HuH-7.5 (cell line): ENCODE data around the gene CEP85L.

Source experiments
- DNase-seq: peaks from one replicate; pipeline ENCODE4 v3.0.0; 2011; ENCODE audit warnings: low spot score

The CEP85L gene

DNA sequence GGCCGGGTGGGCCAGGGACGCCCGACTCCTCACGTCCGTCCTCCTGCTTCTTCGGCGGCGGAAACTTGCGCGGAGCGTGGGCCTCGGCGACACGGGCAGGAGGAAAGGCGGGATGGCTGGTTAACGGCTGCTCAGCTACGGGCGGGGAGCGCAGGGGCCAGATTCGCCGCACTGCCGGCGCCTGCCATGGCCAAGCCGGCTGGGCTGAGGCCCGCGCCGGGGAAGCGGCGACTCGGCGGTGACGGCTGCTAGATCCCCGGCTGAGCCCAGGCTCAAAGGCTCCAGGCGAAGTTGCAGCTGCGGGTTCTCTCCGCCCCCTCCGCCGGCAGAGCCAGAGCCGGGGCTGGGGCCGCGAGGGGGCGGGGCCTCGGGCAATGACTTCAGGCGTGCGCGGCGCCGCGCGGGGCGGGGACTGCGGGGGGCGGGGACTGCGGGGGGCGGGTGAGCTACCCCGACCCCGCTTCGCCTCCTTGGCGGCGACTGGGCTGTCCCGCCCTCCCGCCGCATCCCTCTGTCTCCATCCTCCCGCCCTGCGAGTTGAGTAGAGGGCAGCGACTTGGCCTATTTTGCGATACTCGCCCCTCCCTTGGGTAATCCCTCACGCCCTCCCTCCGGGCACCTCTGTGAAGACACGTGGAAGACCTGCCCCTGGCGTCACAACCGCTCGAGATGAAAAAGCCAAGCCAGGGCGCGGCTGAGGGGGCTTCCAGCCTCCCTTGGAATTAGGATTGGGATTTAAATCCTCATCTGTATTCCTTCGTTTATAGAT is at the start of gene CEP85L:
TSS of gene CEP85L (minus strand) at position 310 of the 769 bp plus-strand sequence. CDS start 322 bp downstream, outside the sequence.
- DNase-seq = peak; percentile 83

DNA sequence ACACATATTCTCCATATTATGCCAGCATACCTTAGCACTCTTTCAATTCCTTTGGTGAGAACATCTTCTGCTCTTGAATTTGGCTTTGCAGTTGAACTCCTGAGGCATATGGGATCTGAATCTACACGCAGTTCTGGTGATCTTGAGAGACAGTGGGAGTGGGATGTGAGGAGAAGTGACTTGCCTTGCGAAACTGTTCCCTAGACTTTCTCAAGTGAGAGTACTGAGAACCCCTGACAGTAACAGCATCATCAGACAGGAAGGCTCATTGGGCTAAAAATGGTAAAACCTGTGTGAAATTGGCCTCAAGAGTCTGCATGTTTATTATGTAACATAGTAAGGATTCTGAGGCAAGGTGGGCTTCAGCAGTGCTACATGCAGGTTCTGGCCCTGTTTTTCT is 49.1 kb upstream of the CEP85L start:
- no peak for DNase-seq

DNA sequence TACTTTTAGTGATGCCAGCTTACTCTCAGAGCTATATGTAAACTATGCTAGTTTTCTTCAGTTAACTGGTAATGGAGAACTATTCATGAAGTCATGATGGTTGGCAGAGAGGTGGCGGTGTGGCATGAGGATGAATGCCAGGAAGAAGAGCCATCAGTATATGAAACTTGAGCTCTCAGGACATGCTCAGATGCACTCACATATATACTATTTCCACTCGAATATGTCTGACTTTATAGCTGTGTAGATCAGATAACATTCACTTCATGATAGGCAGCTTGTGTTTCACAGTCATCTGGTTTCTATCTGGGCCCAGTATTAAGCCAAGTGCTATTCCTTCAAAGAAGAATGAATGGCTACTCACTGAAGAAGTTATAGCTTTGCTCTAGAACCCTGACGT is 46.2 kb upstream of the CEP85L start:
- DNase-seq = no peak

DNA sequence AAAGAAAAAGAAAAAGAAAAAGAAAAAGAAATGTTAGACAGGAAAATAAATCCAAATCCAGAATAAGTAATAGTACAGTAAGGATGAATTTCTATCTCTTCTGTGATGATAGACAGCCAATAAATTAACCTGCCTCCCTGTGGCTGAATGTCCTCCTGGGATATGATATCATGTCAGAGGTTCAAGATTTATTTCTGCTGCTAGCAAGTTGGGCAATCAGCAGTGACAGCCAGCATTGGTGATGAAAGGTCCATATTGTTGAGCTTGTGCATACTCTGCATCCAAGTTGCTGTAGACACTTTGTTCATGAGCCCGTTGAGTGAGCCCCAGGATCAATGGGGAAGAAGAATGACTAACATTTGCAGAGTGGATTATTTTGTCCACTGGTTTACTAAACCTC is 44.9 kb upstream of the CEP85L start:
- DNase-seq = no peak

DNA sequence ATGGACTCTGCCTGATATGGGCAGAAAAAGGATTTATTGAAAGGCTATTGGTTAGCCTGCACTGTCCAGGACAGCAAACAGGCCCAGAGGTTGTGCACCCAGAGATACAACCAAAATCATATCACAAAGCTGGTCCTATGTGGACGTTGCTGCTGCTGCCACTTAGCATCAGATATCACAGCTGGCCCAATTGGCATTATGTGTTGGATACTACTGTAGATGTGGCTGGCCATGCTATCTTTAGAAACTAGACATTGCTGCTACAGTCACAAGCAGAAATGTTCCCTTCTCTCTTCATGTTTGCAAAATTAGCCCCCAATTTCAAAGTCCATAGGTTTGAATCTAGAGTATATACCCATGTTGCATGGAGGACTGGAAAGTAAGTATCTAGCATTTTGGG is 42.2 kb upstream of the CEP85L start:
- DNase-seq = no peak

DNA sequence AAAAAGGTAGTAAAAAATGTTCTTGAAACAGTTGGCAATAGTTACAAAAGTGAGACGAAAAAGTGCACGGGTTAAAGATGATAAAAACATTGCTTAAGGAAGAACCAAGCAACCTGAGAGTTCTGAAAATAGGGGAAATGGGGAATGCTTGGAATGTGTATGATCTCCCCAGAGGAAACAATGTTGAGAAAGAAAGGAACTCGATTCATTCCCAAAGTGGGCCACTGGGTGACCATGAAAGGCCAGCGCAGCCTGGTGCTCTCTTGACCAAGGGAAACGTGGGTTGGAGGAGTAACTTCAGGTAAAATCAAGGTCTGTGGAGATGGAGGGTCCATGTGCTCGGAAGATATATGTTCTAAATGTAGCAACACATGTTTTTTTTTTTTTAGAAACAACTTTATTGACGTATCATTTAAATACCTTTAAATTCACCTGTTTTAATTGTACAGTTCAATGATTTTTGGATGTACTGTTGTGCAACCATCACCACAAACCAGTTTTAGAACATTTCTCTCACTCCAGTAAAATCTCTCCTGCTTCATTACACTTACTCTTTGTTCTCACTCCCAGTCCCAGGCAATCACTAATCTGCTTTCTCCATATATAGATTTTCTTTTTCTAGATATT is 34.5 kb upstream of the CEP85L start:
- DNase-seq = no peak

DNA sequence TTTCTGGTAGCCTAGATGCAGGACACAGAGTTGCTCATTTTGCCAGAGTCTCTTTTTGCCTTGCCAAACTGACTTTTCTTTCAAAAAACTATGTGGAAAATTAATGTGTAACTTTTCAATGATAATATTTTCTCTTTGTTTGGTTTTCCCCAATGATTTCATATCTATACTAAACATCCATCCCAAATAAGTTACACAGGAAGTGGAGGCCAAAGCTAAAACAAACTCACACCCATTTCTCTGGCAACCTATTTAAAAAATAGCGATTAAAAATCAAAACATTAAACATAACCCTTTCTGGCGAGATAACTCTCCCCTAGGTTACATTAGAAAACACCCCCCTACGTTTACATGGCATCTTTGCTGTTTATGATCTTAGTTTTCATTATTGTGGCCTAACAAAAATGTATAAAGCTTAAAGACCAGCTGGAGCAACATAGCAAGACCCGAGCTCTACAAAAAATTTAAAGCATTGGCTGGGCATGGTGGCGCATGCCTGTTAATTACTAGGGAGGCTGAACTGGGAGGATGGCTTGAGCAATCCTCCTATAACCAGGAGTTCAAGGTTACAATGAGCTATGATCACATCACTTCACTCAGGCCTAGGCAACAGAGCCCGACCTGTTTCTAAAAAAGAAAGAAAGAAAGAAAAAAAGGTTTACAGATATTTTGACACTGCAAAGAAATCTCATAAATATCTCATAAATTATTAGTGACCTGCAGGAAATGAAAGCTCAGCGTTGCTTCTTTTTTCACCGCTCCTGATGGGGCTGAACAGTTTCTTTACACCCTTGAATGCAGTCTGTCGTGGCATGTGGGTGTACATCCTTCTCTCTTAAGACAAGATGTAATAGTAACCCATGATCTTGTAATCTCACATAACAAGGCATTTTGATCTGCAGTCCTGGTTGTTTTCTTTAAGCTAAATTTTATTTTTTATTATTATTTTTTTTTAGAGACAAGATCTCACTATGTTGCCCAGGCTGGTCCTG is 32.8 kb upstream of the CEP85L start:
- no peak for DNase-seq

DNA sequence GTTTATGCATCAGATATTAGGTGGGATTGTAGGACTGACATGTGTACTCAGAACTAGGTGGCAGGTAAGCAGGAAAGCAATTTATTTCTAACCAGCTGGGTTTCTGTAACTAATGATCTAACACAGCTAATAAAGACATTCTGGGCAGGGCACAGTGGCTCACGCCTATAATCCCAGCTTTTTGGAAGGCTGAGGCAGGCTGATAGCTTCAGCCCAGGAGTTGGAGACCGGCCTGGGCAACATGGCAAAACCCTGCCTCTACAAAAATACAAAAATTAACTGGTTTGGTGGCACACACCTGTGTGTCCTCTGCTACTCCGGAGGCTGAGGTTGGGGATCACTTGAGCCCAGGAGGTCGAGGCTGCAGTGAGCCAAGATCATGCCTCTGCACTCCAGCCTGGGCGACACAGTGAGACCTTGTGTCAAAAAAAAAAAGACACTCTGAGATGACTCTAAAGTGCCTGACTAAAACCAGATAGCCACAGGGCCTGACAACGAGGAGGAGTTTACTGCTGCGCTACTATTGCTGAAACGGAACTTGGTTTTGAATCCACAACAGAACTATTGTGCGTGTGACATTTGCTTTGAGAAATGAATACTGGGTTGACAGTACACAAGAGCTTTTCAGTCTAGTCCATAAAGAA is 29.2 kb upstream of the CEP85L start:
- no peak for DNase-seq

DNA sequence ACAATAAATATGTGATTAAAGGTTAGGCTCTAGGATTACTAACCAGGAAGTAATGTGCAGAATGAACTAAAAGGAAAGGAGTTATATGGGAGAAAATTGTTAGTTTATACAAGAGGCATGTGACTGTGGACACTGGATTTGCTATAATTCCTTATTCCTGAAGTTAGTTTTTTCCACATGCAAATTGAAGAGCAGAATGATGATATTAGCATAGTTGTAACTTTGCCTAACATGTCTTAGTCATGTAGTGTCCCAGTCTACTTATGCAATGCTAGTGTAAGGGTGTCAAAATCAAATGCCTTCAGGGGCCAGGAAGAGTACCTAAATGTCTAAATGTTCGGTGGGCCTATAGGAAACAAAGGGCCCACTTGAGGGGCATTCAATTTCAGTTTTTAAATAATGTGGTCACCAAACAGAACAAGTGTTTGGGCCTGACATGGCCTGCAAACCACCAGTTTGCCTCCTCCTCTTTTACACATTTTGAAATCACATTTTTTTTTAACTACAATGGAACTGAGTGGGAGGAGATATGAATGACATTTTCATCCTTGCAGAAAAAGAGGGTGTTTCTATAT is 28.0 kb upstream of the CEP85L start:
- no peak for DNase-seq

DNA sequence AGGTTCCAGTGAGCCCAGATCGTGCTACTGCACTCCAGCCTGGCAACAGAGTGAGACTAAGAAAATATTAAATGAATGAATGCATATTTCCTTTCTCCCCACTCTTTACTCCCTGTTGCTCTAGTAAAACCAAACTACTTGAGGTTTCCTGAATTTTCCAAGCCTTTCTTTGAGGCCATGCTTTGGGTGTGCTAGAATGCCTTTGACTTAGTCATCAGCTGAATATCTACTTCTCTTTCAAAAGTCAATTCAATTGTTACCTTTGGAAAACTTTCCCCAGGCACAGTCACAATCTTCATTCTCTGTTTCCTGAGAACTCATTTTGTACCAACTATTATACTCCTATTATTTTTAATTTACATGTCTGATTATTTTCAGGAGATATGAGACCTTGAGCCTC is 27.5 kb upstream of the CEP85L start:
- no peak for DNase-seq

DNA sequence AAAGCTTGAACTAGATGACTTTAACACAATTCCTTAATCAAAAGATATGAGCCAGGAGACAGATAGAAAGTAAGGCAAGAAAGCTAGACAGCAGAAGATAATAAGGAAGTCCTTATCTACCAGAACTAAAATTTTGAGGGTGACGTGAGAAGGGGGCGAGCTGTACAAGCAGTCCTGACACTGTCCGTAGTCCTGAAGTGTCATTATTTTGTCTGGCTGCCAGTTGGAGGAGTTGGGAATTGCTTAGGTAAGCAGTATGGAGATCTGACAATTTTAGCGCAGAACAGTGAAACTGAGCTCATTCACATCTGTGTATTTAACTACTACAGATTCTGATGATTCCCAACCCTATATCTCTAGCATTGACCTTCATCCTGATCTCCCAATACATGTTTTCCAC is 25.8 kb upstream of the CEP85L start:
- no peak for DNase-seq

DNA sequence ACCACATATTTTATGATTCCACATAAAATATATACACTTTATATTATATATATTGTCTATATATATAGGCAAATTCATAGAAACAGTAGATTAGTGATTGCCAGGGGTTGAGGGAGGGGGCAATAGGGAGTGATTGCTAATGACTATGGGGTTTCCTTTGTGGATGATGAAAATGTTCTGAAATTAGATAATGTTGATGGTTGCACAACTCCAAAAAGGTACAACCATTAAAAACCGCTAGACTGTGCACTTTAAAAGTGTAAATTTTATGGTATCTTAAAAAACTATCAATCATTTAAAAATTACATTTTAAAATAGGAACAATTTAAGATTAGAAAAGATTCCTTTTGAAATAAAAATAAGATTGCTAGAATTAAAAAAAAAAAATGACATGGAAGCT is 23.8 kb upstream of the CEP85L start:
- no peak for DNase-seq

DNA sequence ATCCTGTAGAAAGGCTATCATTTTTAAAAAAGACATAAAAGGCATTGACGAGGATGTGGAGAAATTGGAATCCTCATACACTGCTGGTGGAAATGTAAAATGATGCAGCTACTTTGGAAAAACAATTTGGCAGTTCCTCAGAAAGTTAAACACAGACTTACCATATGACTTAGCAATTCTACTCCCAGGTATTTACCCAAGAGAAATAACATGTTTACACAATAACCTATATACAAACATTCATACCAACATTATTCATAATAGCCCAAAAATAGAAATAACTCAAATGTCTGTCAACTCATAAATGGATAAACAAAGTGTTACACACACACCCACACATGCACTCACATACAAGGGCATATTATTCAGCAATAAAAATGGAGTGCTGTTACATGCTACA is 23.4 kb upstream of the CEP85L start:
- DNase-seq = no peak

DNA sequence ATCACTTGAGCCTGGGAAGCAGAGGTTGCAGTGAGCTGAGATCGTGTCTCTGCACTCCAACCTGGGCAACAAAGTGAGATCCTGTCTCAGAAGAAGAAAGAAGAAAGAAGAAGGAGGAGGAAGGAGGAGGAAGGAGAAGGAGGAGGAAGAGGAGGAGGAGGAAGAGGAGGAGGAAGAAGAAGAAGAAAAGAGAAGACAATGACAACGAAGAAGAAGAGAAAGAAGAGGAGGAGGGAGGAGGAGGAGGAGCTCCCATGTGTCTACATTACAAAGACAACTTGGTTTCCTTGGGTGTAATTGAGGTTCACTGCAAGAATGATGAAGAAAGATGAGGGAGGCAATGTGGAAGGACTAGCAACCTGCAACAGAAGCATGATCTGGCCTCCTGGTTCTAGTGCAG is 21.3 kb upstream of the CEP85L start:
- no peak for DNase-seq

DNA sequence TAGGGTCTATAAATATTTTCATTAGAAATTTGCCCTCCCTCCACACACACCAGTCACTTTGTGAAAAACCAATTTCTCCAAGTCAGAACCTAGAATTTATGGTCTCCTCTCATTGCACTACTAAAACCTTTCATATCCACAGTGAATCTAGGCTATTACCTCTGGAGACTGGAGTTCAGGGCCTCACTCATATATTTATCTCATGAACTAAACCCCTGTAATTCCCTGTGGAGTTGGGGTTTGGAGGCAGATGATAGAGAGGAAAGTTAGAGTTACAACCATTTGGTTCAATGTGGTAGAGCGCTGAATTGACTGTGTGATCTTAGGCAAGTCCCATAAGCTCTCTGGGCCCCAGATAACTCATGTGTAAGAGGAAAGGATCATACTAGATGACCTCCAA is 18.2 kb upstream of the CEP85L start:
- DNase-seq = no peak

DNA sequence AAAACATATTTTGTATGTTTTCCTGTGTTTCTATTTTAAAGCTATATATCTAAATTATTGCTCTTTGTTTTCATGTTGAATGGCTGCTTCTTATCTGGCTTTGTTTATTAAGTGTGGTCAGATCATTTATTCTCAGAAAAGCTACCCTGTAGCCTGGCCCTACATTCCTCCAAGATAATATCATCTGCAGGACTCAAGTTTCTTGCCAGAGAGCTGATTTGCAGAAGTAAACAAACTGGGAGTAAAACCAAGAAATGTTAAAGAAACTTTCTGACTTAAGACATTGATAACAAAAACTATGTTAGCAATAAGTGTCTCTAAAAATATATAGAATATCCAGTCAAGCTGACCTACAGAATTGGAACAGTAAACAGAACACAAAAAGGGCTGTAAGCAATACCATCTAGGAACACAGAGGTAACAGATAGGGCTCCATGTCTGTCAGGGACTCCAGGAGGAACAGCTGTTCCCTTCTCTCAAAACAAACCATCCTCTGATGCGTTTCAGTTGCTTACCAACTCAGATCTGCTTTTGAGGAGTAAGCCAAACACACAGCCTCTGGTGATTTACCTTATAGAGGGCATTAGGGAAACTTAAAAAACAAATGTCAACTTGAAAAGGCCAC is 17.5 kb upstream of the CEP85L start:
- no peak for DNase-seq

DNA sequence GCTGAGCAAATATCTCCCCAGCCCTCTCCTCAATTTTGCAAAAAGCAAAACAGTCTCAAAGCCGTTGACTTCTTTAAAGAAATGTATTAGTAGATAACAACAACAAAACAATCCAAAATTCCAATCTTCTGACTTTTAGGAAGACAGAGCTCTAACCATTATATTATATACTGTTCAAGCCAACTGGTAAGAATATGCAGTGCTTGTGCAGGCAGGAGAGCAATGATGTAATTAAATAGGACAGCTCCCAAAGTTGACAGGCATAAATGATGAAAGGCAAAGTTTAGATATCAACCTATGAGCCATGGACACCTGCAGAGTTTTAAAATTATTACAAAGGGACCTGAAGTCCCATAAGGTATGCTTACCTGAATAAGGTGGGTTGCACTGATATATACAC is 16.6 kb upstream of the CEP85L start:
- DNase-seq = no peak

DNA sequence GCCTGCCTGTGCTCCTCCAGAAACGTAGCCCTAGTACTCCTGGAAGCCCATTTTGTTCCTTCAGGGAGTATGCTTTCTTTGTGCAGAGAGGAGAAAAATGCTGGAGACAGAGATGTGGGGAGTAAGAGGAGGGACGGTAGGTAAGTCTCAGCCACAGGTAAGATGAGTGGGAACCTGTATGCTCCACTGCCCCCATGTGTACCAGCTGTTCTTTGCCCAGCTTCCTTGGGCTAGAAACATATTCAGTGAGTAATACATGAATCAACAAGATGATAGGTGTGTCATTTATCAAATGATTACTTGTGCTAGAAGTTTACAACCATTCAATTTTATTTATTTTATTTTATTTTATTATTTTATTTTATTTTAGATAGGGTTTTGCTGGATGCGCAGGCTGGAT is 13.6 kb upstream of the CEP85L start:
- DNase-seq = no peak

DNA sequence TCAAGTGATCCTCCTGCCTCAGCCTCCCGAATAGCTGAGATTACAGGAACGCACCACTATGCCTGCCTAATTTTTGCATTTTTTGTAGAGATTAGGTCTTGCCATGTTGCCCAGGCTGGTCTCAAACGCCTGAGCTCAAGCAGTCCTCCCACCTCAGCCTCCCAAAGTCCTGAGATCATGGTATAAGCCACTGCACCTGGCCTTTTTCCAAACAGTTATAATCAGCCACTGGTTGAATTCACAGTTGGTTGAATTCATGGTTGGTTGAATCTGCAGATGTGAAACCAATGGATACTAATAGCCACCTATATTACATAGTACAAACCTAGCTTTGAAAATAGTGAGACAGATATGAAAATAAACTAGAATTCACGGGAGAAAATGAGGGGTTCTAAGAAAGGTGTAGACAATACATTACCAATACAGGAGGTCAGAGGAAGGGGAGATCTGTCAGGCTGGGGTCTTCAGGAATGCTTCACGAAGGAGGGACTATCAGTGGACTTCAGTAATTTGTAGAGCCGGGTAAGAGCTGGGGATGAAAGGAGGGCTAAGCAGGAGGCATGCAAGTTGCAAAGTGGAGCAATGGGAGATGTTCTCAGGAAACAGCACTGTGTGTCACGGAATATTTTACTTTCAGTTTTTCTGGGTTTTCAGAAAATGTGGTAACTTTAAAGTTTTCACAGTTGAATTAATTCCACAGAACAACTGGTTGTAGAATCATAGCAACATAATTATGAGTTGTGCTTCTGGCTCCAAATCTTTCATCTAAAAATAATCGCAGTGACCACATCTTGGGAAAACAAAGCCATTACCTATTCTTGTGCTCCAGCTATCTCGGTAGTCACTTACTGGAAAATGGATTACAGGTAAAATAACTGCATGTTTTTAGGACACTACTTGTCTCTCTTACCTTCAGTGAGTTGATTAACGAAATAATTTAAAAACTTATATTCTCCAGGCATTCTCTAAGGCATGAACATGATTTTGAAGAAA is 12.9 kb upstream of the CEP85L start:
- no peak for DNase-seq

DNA sequence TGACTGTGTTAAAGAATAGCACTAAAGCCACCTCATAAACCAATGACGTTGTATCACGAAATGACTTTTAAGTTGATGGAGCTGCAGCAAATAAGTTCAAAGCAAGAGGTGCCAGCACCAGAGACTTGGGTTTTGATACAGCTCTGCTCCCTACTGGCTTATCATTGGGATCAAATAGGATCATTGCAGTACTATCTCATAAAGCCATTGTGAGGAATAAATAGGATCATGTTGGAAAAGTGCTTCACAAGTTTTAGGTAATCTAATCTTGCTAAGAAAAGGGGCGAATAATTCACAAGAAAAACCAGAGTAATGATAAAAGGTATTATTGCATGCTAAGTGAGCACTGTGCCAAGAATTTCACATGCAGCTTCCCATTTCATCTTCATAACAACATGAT is 10.4 kb upstream of the CEP85L start:
- DNase-seq = no peak
